Subcutaneous adipose tissue (tissue), 4 donors: ENCODE data around the gene SAG. TPM values are rescaled to one million over a fixed set of nuclear protein-coding genes. Genes with fewer than 3 reads are reported as not detected.

Experiments
- CTCF ChIP-seq: fragments of 450-650 bp; IDR thresholded peaks from one replicate; pipeline ENCODE4 v1.5.1; 2016; ENCODE audit warnings: low read depth, mild to moderate bottlenecking, control low read depth, antibody characterized with exemption, moderate library complexity
- total RNA-seq, 4 donors: library from RNA; depleted of rRNA; stranded (reverse); fragments of >200 nt; gene quantifications; one replicate each; pipeline ENCODE4 v1.1.0, GENCODE V29; 2016

SAG gene
- total RNA-seq, 4 donors from 2014 or later: not detected

DNA sequence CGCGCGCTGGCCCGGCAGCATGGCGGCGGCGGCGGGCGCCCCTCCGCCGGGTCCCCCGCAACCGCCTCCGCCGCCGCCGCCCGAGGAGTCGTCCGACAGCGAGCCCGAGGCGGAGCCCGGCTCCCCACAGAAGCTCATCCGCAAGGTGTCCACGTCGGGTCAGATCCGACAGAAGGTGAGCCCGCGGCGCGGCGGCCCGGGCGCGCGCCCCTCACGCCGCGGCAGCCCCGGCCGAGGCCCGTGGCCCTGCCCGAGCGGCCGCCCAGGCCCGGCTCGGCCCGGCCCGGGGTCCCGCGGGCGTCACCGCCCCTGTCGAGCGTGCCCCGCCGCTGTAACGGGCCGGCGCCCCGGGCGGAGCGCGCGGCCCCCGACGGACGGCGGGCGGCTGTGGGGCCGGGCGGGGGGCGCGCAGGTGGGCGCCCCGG, 46.9 kb downstream of the SAG start:
- TF ChIP-seq CTCF: no peak

- TF ChIP-seq CTCF: no peak
Observed at GRCh38 chr2:233354971-233355574, 47.5 kb downstream of the SAG start.

- no peak for TF ChIP-seq CTCF
Observed at GRCh38 chr2:233355916-233356315, 48.3 kb downstream of the SAG start.

DNA sequence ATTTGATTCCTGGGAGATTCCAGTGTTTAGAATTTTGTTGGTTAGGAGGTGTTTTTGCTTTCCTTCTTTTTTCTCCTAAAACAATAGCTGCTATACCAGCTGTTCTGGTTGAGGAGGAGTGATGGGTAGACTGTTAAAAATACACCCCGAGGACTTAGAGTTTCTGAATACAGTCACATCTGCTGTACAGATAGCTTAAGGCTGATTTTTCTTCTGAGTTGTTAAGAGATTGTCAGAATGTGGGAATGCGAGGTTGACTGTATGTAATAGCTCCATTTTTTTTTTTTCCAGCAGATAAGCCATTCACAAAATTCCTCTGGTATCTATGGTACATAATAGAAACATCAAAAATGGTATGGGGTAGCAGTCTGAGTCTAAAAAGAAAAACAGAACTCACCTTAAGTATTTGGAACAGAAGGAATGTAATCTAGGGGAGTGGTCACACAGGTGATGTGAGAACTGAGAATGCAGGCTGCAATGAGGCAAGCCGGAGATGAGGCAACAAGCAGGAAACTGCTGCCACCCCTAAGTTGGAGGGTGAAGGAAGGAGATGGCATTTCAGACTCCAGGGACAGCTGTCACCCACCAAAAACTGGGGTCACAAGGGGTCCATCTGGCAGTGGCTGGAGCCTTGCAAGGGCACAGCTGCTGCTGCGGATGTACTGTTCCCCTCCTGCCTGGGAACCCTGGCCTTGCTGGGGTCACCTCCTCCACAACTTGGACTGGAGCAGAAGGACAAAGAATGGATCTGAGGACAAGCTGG, 49.1 kb downstream of the SAG start:
- TF ChIP-seq CTCF: no peak

- TF ChIP-seq CTCF: no peak
Observed at GRCh38 chr2:233358335-233358734, 50.7 kb downstream of the SAG start.

DNA sequence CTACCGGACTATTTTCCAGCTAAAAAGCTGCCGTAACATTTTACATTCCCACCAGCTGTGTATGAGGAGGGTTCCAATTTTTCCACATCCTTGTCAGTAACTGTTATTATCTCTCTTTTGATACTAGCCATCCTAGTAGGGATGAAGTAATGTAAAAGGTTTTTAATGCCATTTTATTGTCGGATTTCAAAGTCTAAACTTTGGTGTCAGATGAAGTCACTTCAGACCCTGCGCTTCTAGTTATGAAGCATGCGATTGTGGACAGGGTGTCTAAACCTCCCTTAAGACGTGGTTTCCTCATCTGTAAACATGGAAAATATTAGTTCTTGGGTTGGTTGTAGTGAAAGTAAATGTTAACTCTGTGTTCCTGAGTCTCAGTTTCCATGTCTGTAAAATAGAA, 51.3 kb downstream of the SAG start:
- no peak for TF ChIP-seq CTCF

DNA sequence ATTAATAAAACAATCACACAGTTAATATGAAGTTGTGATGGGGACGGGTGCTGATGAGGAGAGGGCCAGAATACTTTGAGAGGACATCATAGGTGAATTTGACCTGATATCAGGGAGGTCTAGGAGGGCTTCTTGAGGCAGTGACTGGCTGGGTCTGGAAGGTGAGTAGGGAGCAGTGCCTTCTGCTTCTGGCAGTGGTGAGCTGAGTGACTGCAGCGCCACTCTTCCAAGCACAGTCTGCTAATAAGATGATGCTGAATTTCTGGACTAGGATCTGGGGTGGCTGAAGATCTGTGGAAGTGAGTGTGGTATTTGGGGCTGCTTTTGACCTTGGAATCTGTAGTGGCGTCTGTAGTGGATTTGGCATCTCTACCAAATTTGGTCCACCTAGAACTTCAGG, 52.2 kb downstream of the SAG start:
- no peak for TF ChIP-seq CTCF
